ENCODE results near the gene CPSF4L.

CPSF4L gene

DNA sequence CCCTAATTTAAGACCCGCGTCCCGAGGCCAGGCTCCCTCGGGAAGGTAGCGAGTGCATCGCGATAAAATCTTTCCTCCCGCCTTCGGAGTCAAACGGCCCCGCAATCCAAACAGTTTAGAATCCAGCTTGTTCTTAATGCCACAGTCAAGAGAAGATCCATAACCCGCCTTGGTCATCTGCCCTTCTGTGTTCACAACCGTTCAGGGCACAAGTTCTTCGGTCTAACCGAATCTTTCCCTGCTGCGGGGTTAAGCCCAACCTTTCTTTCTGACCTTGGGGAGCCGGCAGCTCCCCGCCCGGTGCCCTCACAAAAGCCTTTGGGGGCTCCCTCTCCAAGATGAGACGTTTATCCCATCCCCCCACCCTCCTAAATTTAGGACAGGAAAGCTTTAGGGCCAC, 30.3 kb downstream of the CPSF4L start:
- no peak for DNase-seq

DNA sequence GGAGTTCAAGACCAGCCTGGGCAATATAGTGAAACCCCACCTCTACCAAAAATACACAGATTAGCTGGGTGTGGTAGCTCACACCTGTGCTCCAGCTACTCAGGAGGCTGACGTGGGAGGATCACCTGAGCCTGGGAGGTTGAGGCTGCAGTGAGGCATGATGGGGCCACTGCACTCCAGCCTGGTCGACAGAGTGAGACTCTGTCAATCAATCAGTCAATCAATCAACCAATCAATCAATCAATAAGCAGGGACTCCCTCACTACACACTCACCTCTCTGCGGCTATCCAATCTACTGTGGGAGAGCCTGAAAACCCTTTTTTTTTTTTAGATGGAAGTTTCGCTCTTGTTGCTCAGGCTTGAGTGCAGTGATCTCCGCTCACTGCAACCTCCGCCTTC, 31.6 kb downstream of the CPSF4L start:
- no peak for DNase-seq

DNA sequence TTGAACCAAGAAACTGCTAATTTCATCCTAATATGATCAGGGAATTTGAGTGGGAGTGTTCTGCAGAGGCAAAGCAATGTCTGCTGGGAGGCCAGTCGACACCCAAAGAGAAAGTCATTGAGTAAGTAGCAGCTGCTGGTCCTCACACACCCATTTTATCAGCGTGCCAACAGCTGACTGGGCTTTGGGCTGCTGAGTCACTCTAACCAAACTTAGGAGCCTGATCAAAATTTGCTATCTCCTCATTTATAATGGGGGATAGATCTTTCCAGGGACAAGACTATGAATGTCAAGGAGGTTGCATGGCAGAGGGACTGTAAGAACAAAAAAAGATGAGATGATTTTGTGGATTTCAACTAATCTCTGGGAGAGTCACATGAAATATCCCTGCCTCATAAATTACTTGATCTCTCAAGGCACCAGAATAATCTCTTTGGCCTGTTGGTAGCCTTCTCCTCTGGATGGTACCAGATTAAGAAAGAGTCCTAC, 32.9 kb downstream of the CPSF4L start:
- DNase-seq: no peak

DNA sequence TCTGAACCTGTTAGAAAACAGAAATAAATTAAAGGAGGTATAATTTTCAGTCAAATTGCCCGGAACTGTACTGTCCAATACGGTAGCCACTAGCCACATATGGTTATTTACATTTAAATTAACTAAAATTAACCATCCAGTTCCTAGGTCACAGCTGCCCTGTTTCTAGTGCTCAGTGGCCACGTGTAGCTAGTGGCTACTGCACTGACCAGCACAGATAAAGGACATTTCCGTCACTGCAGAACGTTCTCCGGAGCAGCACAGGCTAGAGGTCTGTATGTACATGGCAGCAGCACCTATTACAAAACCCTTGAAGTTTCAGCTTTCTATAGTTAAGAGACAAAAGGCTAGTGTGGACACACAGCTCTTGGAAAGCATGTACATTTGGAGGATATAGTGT, 33.7 kb downstream of the CPSF4L start:
- DNase-seq: no peak

DNA sequence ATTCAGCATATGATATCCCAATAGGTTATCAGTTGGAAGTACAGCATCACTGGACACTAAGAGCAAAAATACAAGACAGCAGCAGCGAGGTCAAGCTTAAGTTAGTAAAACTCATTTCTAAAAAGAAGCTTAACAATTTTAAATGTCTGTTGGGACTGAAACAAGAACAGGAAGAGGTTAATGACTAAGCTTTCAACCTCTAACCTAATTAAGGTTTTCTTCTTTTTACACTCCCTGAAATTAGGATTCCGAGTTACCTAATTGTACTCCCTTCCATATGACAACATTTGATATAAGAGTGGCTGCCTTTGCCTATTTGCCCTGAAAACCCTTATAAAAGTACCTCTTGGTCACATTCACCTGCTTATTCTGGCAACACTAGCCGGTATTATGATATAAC, 34.3 kb downstream of the CPSF4L start:
- no peak for DNase-seq

DNA sequence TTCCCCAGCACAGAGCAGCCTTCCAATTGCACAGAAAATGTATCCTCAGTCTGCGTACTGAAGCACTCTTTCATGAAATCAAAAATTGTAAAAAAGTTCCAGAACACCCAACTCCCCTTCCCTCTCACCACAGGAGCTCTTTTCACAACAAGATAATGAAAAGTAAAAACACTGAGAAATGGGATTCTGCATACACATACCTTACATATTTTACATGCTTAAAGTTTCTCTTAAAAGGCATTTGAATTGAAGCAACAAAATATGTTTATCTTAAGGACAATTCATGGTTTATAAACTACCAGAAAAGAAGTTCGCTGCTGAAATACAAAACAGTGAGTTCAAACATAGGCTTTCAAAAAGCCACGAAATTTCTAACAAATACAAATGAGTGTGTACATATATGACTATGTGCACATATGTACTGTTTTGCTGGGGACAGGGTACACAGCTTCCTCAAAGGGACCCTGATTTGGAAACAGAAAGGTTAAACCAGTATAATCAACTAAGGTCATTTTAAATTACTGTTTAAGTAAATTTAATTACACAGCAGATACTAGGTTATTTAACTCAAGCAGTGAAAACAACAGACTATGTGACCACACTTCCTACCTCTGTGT, 35.0 kb downstream of the CPSF4L start:
- no peak for DNase-seq

DNA sequence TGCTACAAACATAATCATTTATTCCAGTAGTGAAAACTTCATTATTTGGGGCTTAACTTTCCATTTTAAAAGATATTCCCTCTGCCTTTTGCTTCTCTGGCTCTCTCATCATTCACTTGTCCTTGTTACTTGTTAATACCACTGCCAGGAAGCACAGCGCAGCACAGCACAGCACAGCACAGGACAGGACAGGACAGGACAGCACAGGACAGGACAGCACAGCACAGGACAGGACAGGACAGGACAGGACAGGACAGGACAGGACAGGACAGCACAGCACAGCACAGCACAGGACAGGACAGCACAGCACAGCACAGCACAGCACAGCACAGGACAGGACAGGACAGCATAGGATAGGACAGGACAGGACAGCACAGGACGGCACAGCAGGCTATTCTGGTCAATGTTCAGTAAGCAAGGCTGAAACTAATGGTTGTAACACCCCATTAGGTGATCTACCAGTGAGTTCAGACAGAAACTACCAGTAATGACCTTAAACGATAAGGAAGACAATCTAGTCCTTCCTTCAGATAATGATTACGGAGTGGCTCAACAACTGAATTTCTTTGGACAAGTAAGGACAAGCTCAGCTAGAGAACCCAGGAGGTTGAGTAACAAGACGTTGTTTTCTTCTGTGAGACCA, 36.9 kb downstream of the CPSF4L start:
- no peak for DNase-seq

DNA sequence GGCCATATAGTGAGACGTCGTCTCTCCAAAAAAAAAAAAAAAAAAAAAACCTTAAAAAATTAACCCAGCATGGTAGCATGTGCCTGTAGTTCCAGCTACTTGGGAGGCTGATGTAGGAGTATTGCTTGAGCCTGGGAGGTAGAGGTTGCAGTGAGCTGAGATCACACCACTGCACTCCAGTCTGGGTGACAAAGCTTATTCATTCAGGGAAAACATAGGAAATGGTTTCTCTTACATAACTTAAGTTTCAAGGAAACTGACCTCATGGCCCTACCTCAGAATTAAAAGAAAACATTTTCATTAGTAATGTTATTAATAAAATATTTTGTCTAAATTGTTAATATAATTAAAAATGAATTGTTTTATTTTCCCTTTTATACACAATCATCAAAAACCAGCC, 37.4 kb downstream of the CPSF4L start:
- DNase-seq: no peak

DNA sequence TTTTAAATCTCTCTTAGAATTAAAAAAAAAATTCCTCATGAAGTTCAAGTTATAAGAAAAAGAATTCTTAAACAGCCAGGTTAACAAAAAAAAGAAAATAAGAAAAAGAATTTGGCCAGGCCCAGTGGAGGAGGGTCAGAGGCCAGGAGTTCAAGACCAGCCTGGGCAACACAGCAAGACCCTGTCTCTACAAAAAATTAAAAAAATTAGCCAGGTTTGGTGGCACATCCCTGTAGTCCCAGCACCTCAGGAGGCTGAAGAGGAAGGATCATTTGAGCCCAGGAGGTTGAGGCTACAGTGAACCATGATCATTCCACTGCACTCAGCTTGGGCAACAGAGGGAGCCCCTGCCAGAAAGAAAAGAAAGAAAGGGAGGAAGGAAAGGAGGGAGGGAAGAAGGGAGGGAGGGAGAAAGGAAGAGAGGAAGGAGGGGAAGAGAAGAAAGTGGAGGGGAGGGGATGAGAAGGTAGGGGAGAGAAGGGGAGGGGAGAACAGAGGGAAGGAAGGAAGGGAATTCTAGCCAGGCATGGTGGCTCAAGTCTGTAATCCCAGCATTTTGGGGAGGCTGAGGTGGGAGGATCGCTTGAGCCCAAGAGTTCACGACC, 38.0 kb downstream of the CPSF4L start:
- DNase-seq: no peak

DNA sequence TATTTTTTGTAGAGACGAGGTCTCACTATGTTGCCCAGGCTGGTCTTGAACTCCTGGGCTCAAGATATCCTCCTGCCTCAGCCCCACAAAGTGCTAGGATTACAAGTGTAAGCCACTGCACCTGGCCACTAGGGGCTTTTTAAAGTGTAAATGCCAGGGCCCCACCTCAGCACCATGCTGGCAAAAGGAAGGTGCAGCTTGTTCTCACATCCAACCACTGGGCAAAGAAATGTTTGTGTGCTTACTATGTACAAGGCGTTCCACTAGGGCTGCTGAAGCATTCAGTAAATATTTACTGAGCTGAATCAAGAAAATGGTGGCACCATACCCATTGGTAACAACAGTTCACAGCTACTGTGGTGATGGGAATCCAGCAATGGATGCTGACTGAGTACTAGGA, 46.2 kb downstream of the CPSF4L start:
- DNase-seq: no peak

DNA sequence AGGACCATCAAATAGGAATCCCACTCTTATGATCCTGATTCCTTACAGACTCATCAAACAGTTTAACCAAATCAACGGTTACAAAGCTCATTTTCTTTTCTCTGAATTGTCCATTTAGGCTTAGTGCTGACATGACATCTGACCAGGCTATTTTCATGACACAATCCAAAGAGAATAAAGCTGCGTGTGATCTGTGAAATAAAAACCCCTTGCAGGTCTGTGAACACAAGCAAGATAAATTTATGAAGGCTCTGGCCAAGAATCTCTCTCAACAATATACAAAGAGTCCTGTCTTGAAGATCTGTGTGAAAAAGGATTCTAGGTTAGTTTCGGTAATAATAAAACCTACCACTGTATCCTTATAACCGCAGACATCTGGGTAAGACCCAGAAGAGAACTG, 46.8 kb downstream of the CPSF4L start:
- no peak for DNase-seq

DNA sequence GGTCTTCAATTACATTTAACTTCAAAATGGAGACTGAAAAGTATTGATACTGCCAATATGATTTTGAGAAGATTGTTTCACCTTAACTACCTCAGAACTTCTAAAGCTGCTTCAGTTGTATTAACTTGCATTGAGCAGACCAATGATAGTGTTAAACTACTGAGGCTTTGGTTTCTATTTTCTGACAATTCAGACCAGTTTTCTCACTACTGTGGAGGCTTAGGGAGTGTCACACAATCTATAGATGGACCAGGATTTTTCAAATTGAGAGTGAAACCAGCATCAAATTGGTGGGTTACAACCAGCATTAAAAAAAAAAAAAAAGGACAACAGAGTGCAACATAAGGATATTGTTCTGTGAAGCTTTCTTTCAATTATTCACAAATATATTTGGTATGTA, 47.7 kb downstream of the CPSF4L start:
- no peak for DNase-seq

DNA sequence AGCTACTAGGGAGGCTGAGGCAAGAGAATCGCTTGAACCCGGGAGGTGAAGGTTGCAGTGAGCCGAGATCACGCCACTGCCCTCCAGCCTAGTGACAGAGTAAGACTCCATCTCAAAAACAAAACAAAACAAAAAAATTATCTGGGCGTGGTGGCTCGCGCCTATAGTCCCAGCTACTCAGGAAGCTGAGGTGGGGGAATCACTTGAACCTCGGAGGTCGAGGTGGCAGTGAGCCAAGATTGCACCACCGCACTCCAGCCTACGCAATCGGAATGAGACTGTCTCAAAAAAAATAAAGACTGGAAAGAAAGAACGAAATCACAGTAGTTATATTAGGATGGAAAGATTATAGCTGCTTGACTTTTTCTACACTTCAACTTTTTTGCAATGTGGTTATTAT, 49.9 kb downstream of the CPSF4L start:
- no peak for DNase-seq

DNA sequence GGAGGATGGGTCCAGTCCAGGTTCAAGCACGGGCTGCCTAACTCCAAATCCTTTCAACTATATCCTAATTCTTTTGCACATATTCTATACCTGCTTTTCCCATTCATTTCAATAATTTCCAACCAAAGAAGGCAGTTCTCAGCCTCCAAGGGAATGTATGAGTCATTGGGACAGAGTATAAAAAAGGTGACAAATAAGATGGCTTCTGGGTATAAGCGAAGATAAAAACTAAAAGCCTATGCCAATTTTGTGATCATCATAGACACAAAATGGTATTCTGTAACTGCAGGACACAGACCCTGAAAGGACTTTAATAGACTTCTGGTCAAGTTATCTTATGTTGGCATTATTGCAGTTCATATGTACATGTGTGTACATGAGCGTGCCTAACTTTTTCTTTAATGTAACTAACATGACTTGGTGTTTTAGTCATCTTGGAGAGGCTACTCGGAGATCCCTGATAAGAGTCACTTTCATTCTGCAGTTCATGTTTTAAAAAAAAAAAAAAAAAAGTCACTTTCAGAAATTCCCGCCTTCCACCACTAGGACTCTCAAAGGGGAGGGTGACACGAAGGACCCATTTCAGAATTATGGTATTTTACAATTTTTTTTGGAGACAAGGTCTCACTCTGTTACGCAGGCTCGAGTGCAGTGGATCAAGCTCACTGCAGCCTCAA, 51.5 kb downstream of the CPSF4L start:
- no peak for DNase-seq

DNA sequence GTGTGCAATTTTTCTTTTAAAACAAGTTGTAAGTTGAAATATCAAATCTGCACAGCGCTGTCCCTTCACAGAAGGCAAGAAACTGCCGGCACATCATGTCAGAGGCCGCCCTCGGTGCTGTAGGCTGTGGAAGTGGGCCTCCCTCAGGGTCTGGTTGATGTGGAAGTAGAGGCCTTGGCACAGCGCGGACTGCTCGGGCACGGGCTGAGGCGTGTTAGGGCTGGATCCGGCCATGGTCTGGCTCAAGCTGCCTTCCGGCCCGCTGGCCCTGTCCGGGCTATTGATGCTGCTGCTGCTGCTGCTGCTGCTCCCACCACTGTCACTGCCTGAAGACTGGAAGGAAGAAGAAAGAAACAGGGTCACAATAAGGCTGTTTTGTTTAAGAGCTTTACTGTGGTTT, 52.2 kb downstream of the CPSF4L start:
- no peak for DNase-seq

DNA sequence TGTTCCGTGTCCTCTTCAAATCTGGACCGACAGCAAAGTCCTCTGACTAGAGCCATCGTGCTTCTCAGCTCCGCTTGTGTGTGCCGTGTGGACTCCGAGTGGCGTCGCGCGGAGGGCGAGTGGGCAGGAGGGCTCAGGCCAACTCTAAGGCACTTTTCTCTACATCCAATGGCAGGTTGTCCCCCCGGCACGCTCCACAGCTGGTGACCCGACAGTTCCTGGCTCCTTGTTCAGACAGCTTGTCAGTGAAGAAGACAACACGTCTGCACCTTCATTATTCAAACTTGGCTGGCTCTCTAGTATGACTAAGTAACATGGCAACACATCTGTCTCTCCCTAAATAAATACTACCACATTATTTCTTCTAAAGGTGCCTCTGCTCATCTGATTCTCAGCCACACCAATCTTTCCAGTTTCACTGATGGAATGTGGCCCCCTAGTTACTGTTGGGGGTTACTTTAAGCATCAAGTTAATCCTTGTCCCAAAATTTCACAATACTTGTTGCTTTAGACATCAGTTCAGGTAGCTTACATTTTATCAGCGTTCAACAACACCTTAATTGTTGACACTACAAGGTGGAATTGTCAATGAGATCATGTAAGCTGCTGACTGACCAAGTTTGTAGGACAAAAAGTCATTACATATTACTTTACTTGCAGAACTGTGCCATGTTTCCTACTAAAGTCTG, 53.4 kb downstream of the CPSF4L start:
- DNase-seq: no peak

DNA sequence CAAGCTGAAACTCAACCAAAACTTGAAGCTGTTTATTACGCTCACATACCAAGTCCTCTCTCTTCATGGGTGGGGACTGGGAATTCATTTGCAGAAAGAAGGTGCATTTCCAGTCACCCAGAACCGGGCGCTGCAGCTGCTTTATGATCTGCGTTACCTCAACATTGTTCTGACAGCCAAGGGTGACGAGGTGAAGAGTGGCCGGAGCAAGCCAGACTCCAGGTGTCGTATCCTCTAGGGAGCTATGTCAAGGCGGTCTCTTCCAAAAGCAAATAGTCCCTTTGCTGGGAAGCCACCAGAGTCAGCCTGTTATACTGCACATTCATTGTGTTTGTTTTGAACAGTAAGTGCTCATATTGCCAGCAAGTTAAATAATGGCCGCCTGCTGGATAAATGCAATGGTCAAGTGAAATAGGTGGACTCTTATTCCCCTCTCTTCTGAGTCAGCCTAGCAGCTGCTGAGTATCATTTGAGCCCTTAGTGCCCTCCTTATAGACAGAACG, 56.2 kb downstream of the CPSF4L start:
- DNase-seq: no peak

DNA sequence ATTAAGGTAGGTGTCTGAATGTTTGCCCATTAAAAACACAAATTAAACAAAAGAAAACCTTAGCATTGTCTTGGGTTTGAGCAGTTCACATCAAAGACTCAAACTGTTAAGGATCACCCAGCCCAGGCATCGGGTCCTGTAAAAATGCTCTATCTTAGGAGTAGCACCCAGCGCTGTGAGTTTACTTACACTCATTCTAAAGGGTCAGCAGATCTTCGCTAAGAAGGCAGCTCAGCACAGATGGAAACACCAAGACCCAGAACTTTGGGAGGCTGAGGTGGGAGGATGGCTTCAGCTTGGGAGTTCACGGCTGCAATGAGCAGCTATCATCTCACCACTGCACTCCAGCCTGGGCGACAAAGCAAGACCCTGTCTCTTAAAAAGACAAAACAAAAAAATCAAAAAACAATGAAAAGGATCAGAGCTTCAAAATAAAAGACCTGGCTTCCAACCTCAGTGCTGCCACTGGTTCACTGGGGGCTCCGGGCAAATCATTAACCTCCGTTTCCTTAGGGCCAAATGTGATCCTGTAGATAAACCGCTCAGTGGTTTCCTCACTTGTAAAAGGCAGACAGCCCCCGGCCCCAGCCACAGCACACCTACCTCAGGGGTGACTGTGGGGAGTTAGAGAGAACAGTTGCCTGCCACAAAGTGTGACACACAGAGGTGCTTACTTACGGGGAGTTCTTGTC, 57.7 kb downstream of the CPSF4L start:
- DNase-seq: no peak

DNA sequence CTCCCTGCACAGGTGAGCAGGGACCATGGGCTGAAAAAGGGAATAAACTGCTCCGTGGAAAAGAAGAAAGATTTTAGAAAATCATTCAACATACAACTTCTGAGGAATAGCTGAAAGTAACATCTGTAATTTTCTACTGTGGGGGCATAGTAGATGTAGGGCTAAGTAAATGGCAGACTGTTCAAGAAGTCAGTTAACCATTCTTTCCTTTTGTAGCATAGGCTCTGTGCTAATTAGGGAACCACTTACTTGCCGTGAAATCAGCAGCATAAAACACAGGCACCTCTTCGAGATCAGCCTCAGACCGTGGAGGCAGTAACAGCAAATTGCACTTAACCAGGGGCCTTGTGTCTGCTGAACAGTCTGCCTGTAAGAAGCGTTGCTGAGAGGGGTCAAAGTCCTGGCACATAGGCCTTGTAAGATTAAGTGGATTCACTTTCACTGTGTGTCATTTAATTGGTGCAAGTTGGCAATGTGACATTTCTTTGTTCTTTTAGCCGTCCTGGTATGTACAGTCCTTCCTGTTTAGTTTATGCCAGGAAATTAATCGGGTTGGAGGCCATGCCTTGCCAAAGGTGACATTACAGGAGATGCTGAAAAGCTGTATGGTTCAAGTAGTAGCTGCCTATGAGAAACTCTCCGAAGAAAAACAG, 58.4 kb downstream of the CPSF4L start:
- no peak for DNase-seq

DNA sequence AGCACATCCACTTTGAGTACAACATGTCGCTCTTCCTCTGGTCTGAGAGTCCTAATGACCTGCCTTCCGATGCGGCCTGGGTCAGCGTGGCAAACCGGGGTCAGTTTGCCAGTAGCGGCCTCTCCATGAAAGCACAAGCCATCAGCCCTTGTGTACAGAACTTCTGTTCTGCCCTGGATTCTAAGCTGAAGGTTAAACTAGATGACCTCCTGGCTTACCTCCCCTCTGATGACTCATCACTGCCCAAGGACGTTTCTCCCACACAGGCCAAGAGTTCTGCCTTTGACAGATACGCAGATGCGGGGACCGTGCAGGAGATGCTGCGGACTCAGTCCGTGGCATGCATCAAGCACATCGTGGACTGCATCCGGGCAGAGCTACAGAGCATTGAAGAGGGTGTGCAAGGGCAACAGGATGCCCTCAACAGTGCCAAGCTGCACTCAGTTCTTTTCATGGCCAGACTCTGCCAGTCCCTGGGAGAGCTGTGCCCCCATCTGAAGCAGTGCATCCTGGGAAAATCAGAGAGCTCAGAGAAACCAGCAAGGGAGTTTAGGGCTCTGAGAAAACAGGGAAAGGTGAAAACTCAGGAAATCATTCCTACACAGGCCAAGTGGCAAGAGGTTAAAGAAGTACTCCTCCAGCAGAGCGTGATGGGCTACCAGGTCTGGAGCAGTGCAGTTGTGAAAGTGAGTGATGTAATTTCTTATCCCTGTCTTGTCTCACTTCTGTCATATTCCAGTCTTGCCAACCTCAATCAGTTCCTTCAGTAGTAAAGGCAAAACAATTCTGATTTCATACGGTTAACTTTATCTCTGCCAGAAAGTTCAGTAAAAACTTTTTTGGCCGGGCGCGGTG, 60.2 kb downstream of the CPSF4L start:
- DNase-seq: no peak

DNA sequence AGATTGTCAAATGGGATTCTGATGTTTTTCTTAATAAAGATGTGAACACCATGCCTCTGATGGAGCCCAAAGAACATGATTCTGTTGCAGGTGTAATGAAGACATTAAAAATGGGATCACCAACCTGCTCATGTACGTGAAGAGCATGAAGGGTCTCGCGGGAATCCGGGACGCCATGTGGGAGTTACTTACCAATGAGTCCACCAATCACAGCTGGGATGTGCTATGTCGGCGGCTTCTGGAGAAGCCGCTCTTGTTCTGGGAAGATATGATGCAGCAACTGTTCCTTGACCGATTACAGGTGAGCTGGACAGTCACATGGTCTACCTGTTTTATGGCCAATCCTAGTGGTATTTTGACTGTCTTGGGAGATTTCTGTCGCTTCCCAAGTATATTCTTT, 61.2 kb downstream of the CPSF4L start:
- no peak for DNase-seq

Measured in NCI-H2171 (cell line).